ENCODE data around the gene MYMX. TPM values are rescaled to one million over a fixed set of nuclear protein-coding genes. Genes with fewer than 3 reads are reported as not detected.

Gene MYMX
- polyA plus RNA-seq, 1 experiment, result not detected

- Histone ChIP-seq H3K27me3 (ENCODE audit: control insufficient read depth, insufficient read depth, low read length) (no peaks in the 10 kb centered on the region), H3K36me3 (ENCODE audit: control insufficient read depth, insufficient read depth, low read length) (peaks cover 22% of the 10 kb centered on the region), H3K4me3 (ENCODE audit: low read depth, low read length) (peak overlapping the region; percentile 81)
- ChIA-PET POLR2A (interaction anchor here (2.3 kb wide), 1 partner anchor 11 kb away, joined by 18 read pairs; the partner anchor contains the start of gene HSP90AB1), CTCF (interaction anchor here (1.2 to 2.9 kb wide), 6 partner anchors 10 to 110 kb away, joined by 3 to 27 read pairs (median 8); partner anchors contain the start of gene HSP90AB1)
- DNase-seq (ENCODE audit: low read depth), result no peak
- no peak for TF ChIP-seq CTCF (IDR thresholded peaks at IDR 0.05; ENCODE audit: insufficient read depth, low read depth, low read length)
These were observed 41.1 kb downstream of the MYMX start for GRCh38 chr6:44257753-44258324.

GRCh38 chr6:44258325-44258863, 41.7 kb downstream of the MYMX start:
- H3K27me3 ChIP-seq (ENCODE audit: control insufficient read depth, insufficient read depth, low read length), result no peaks in the 10 kb centered on the region
- ChIA-PET CTCF (interaction anchor here (2.9 kb wide), 1 partner anchor 10 kb away, joined by 18 read pairs; no protein-coding TSS in a partner anchor), POLR2A (interaction anchor here (2.3 kb wide), 1 partner anchor 11 kb away, joined by 18 read pairs; the partner anchor contains the start of gene HSP90AB1)
- H3K4me3 ChIP-seq (ENCODE audit: low read depth, low read length), result no peak overlapping the region
- H3K36me3 ChIP-seq (ENCODE audit: control insufficient read depth, insufficient read depth, low read length), result peaks cover 19% of the 10 kb centered on the region
- no peak for DNase-seq (ENCODE audit: low read depth)
- no peak for TF ChIP-seq CTCF (IDR thresholded peaks at IDR 0.05; ENCODE audit: insufficient read depth, low read depth, low read length)

GRCh38 chr6:44258921-44259320, 42.2 kb downstream of the MYMX start:
- Histone ChIP-seq H3K4me3 (ENCODE audit: low read depth, low read length) (no peak overlapping the region), H3K27me3 (ENCODE audit: control insufficient read depth, insufficient read depth, low read length) (no peaks in the 10 kb centered on the region), H3K36me3 (ENCODE audit: control insufficient read depth, insufficient read depth, low read length) (peaks cover 18% of the 10 kb centered on the region)
- DNase-seq (ENCODE audit: low read depth), result no peak
- CTCF ChIA-PET, result interaction anchor here (2.9 kb wide), 1 partner anchor 9 kb away, joined by 18 read pairs; no protein-coding TSS in a partner anchor
- no peak for TF ChIP-seq CTCF (IDR thresholded peaks at IDR 0.05; ENCODE audit: insufficient read depth, low read depth, low read length)
- POLR2A ChIA-PET, result no interaction called here

GRCh38 chr6:44260011-44260410, 43.3 kb downstream of the MYMX start:
- no peaks in the 10 kb centered on the region for H3K27me3 ChIP-seq (ENCODE audit: control insufficient read depth, insufficient read depth, low read length)
- no peak overlapping the region for H3K4me3 ChIP-seq (ENCODE audit: low read depth, low read length)
- DNase-seq (ENCODE audit: low read depth), result no peak
- TF ChIP-seq CTCF (IDR thresholded peaks at IDR 0.05; ENCODE audit: insufficient read depth, low read depth, low read length), result no peak
- CTCF ChIA-PET, result no interaction called here
- peaks cover 11% of the 10 kb centered on the region for H3K36me3 ChIP-seq (ENCODE audit: control insufficient read depth, insufficient read depth, low read length)
- POLR2A ChIA-PET, result no interaction called here

GRCh38 chr6:44260451-44261297, 43.9 kb downstream of the MYMX start:
- CTCF ChIA-PET, result no interaction called here
- Histone ChIP-seq H3K36me3 (ENCODE audit: control insufficient read depth, insufficient read depth, low read length) (peaks cover 8% of the 10 kb centered on the region), H3K27me3 (ENCODE audit: control insufficient read depth, insufficient read depth, low read length) (no peaks in the 10 kb centered on the region), H3K4me3 (ENCODE audit: low read depth, low read length) (no peak overlapping the region)
- DNase-seq (ENCODE audit: low read depth), result no peak
- no peak for TF ChIP-seq CTCF (IDR thresholded peaks at IDR 0.05; ENCODE audit: insufficient read depth, low read depth, low read length)
- POLR2A ChIA-PET, result no interaction called here
